HCT116 (cell line): ENCODE results near the gene MAP2K1. TPM values are rescaled to one million over a fixed set of nuclear protein-coding genes. Genes with fewer than 3 reads are reported as not detected.

Experiments
- ATAC-seq: fragments of 200-7000 bp; cut with Tn5 transposase; 2 replicates; pipeline ENCODE4 v1.9.1; 2020; ENCODE audit warnings: mild to moderate bottlenecking, moderate library complexity
- BruUV-seq: library from RNA; stranded (reverse); fragments of 400-500 nt; replicated peaks from 2 replicates; lab custom pipeline; 2021; lab: Mats Ljungman, UMichigan
- CTCF ChIA-PET: fragments of 300-600 bp; sonication (Branson Sonifier 250); formaldehyde crosslinking; loops from one replicate; lab custom pipeline; 2021; ENCODE audit warnings: antibody characterized with exemption; lab: Charles Lee
- POLR2A ChIA-PET: fragments of 300-600, 350-600 bp; sonication (Branson Sonifier 250); formaldehyde crosslinking; loops from one replicate; lab custom pipeline; 2021; ENCODE audit warnings: antibody characterized with exemption; lab: Charles Lee
- RAD21 ChIA-PET, 2 experiments: fragments of 300-600 bp; sonication (Branson Sonifier 250); formaldehyde crosslinking; loops; one replicate each; lab custom pipeline; 2023; ENCODE audit warnings: low total read pairs in 2 of 2; ENCODE audit not compliant: uncharacterized antibody in 2 of 2, unreplicated experiment in 2 of 2, low non-redundant PET in 1 of 2; lab: Charles Lee
- DNase-seq: peaks from one replicate; pipeline ENCODE4 v3.0.0-alpha.2; 2010; ENCODE audit warnings: low read depth, low spot score
- H2AFZ ChIP-seq: fragments of 200-600 bp; shearing (Covaris generic), sonication (generic); 2 replicates; pipeline ENCODE4 v1.6.1; 2017; ENCODE audit warnings: low read depth, mixed run types, mixed read lengths, antibody characterized with exemption, low read length; ENCODE audit not compliant: poor library complexity, severe bottlenecking
- H3K27ac ChIP-seq: 2 replicates; pipeline ENCODE4 v1.5.1; 2012; ENCODE audit warnings: low read depth, low read length
- H3K27me3 ChIP-seq: fragments of 200-600 bp; sonication (generic); 2 replicates; pipeline ENCODE4 v1.6.1; 2016; ENCODE audit warnings: mixed run types, low read length, mixed read lengths; ENCODE audit not compliant: insufficient read depth
- H3K36me3 ChIP-seq, 2 experiments: fragments of 200-500 bp in 1 of 2; fragments of 200-600 bp in 1 of 2; sonication (Bioruptor generic) in 1 of 2; sonication (generic) in 1 of 2; 2 replicates each; pipeline versions ENCODE4 v1.5.1 to v1.6.1; 2014 to 2016; ENCODE audit warnings: low read length in 2 of 2, inconsistent platforms in 1 of 2, mixed read lengths in 1 of 2, mixed run types in 1 of 2; ENCODE audit not compliant: insufficient read depth in 2 of 2, control insufficient read depth in 1 of 2
- H3K4me1 ChIP-seq, 2 experiments: fragments of 200-600 bp in 1 of 2; sonication (generic) in 1 of 2; 2 replicates each; pipeline versions ENCODE4 v1.5.1 to v1.6.1; 2012 to 2017; ENCODE audit warnings: low read length in 2 of 2, inconsistent platforms in 1 of 2, mild to moderate bottlenecking in 1 of 2, mixed read lengths in 1 of 2, mixed run types in 1 of 2, moderate library complexity in 1 of 2; ENCODE audit not compliant: insufficient read depth in 2 of 2, control insufficient read depth in 1 of 2
- H3K4me2 ChIP-seq: fragments of 200-600 bp; sonication (generic); 2 replicates; pipeline ENCODE4 v1.6.1; 2017; ENCODE audit warnings: mixed run types, low read length, mixed read lengths
- H3K4me3 ChIP-seq, 2 experiments: fragments of 200-600 bp in 1 of 2; sonication (generic) in 1 of 2; replicated peaks in 1 of 2; 2 replicates each; pipeline ENCODE4 v1.5.1; 2011 to 2016; ENCODE audit warnings: low read length in 2 of 2, control low read depth in 1 of 2, low read depth in 1 of 2, mild to moderate bottlenecking in 1 of 2, mixed read lengths in 1 of 2, mixed run types in 1 of 2
- H3K79me2 ChIP-seq: fragments of 200-600 bp; sonication (generic); 2 replicates; pipeline ENCODE4 v1.6.1; 2017; ENCODE audit warnings: mild to moderate bottlenecking, mixed run types, low read length, moderate library complexity, mixed read lengths; ENCODE audit not compliant: insufficient read depth
- H3K9ac ChIP-seq: fragments of 200-600 bp; sonication (generic); 2 replicates; pipeline ENCODE4 v1.6.1; 2016; ENCODE audit warnings: low read length, mixed read lengths
- H3K9me2 ChIP-seq: fragments of 200-600 bp; sonication (generic), shearing (Covaris generic); 2 replicates; pipeline ENCODE4 v1.6.1; 2017; ENCODE audit warnings: mixed run types, mild to moderate bottlenecking, moderate library complexity; ENCODE audit not compliant: insufficient read depth
- H3K9me3 ChIP-seq, 2 experiments: fragments of 200-500 bp in 1 of 2; fragments of 200-600 bp in 1 of 2; sonication (Bioruptor generic) in 1 of 2; sonication (generic) in 1 of 2; 2 replicates each; pipeline ENCODE4 v1.6.1; 2014 to 2017; ENCODE audit warnings: low read length in 2 of 2, mixed read lengths in 2 of 2, inconsistent platforms in 1 of 2, low read depth in 1 of 2, mild to moderate bottlenecking in 1 of 2, mixed run types in 1 of 2, moderate library complexity in 1 of 2; ENCODE audit not compliant: control insufficient read depth in 1 of 2, insufficient read depth in 1 of 2
- H4K20me1 ChIP-seq: fragments of 200-600 bp; sonication (generic), shearing (Covaris generic); 2 replicates; pipeline ENCODE4 v1.6.1; 2017; ENCODE audit warnings: mixed run types, mild to moderate bottlenecking, moderate library complexity; ENCODE audit not compliant: insufficient read depth
- CBX3 ChIP-seq: IDR thresholded peaks from 2 replicates; pipeline ENCODE4 v1.6.1; 2012; ENCODE audit warnings: low read depth
- CEBPB ChIP-seq: IDR thresholded peaks from 2 replicates; pipeline ENCODE4 v1.6.1; 2012; ENCODE audit warnings: low read depth
- ELF1 ChIP-seq: IDR thresholded peaks from 2 replicates; pipeline ENCODE4 v1.6.1; 2012; ENCODE audit warnings: low read depth, borderline replicate concordance
- EZH2phosphoT487 ChIP-seq: fragments of 200-600 bp; IDR thresholded peaks from 2 replicates; pipeline ENCODE4 v1.6.1; 2018; ENCODE audit warnings: antibody characterized with exemption, borderline replicate concordance
- FOSL1 ChIP-seq: IDR thresholded peaks from 2 replicates; pipeline ENCODE4 v1.6.1; 2012; ENCODE audit warnings: low read depth
- JUND ChIP-seq: IDR thresholded peaks from 2 replicates; pipeline ENCODE4 v1.6.1; 2012
- POLR2A ChIP-seq: IDR thresholded peaks from 2 replicates; pipeline ENCODE4 v1.7.0; 2011; ENCODE audit warnings: borderline replicate concordance; ENCODE audit not compliant: insufficient read depth, insufficient read length; ENCODE audit errors: extremely low read depth
- POLR2AphosphoS5 ChIP-seq: IDR thresholded peaks from 2 replicates; pipeline ENCODE4 v1.6.1; 2011; ENCODE audit warnings: mild to moderate bottlenecking, low read depth, low read length, moderate library complexity
- RAD21 ChIP-seq: IDR thresholded peaks from 2 replicates; pipeline ENCODE4 v1.6.1; 2012; ENCODE audit warnings: low read depth, mild to moderate bottlenecking
- REST ChIP-seq: IDR thresholded peaks from 2 replicates; pipeline ENCODE4 v1.6.1; 2012; ENCODE audit warnings: low read depth
- SIN3A ChIP-seq: IDR thresholded peaks from 2 replicates; pipeline ENCODE4 v1.6.1; 2012; ENCODE audit warnings: low read depth
- SP1 ChIP-seq: IDR thresholded peaks from 2 replicates; pipeline ENCODE4 v1.6.1; 2012; ENCODE audit warnings: low read depth
- SRF ChIP-seq: IDR thresholded peaks from 2 replicates; pipeline ENCODE4 v1.6.1; 2012; ENCODE audit warnings: low read depth
- TCF7L2 ChIP-seq: IDR thresholded peaks from 2 replicates; pipeline ENCODE4 v1.7.0; 2011; ENCODE audit warnings: borderline replicate concordance, inconsistent platforms; ENCODE audit not compliant: insufficient read depth, insufficient read length; ENCODE audit errors: extremely low read depth
- YY1 ChIP-seq: IDR thresholded peaks from 2 replicates; pipeline ENCODE4 v1.6.1; 2011; ENCODE audit warnings: low read length, low read depth, moderate library complexity, mild to moderate bottlenecking; ENCODE audit not compliant: insufficient replicate concordance; ENCODE audit errors: extremely low read depth
- ZBTB33 ChIP-seq: IDR thresholded peaks from 2 replicates; pipeline ENCODE4 v1.6.1; 2011; ENCODE audit warnings: mild to moderate bottlenecking, low read length, moderate library complexity; ENCODE audit not compliant: insufficient replicate concordance; ENCODE audit errors: extremely low read depth
- ZFX ChIP-seq: fragments of 450-650 bp; IDR thresholded peaks from 2 replicates; pipeline ENCODE4 v1.6.1; 2017
- intact Hi-C: fragments of 100-400 bp; cut with micrococcal nuclease; formaldehyde crosslinking; loops from 2 replicates; pipeline ENCODE4 v1.10.0; 2022
- total RNA-seq: library from RNA; stranded (reverse); gene quantifications from one replicate; pipeline ENCODE4 v1.2.1, GENCODE V29; 2021; ENCODE audit not compliant: unreplicated experiment

Gene MAP2K1
- total RNA-seq, 1 experiment from 2014 or later = 52.3 TPM

DNA sequence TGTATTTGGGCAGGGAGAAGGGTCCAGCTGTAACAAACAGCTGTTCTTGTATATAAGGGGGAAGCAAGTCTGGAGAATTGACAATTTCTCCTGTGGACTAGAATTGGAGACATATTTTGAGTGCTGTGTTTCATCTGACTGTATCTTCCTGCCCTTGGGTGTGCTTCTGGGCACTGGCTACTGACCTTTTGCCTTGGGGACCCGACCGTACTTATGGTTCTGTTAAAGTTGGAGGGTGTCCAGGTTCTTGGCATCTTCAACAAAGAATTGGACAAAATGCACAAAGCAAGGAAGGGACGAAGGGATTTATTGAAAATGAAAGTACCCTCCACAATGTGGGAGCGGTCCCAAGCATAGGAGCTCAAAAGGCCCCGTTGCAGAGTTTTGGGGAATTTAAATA, 31.0 kb downstream of the MAP2K1 start:
- H3K4me3 ChIP-seq = no peak overlapping the region
- H3K36me3 ChIP-seq = 0 out of 4 replicates have a peak, but pooled peaks cover 0 to 5% of the 10 kb centered on the region in 2 experiments
- peaks cover 77% of the 10 kb centered on the region for H3K79me2 ChIP-seq
- no peak overlapping the region for H2AFZ ChIP-seq
- H3K9ac ChIP-seq = no peak overlapping the region
- H3K4me2 ChIP-seq = no peak overlapping the region
- POLR2A ChIA-PET = no interaction called here
- H3K9me3 ChIP-seq = peaks cover 0 to 7% of the 10 kb centered on the region in 2 experiments; a peak in 2 of 4 replicates
- H3K4me1 ChIP-seq = no peaks in the 10 kb centered on the region
- no peak for DNase-seq
- H4K20me1 ChIP-seq = 0 out of 2 replicates have a peak, but pooled peaks cover 2% of the 10 kb centered on the region
- H3K9me2 ChIP-seq = no peaks in the 10 kb centered on the region
- intact Hi-C loops = no loop called here
- H3K27me3 ChIP-seq = no peaks in the 10 kb centered on the region
- RAD21 ChIA-PET = no interaction called here
- TF ChIP-seq POLR2A (no peak), FOSL1 (no peak), POLR2AphosphoS5 (no peak), SRF (no peak), ZFX (no peak), CEBPB (no peak), SP1 (no peak), REST (no peak), ZBTB33 (no peak), JUND (no peak), EZH2phosphoT487 (no peak), SIN3A (no peak), CBX3 (no peak), RAD21 (no peak), ELF1 (no peak), TCF7L2 (no peak), YY1 (no peak)
- H3K27ac ChIP-seq = no peak overlapping the region
- CTCF ChIA-PET = no interaction called here
- ATAC-seq = no peak
- BruUV-seq = no TSS peak
